ENCODE data around the gene KDM6A. TPM values are rescaled to one million over a fixed set of nuclear protein-coding genes. Genes with fewer than 3 reads are reported as not detected.

The KDM6A gene
- total and polyA plus RNA-seq, 9 of the 15 experiments (the other 6 are each of a cell fraction or from before 2014, with no cell fraction given), result 8.4 to 34.3 (median 22.9) TPM

DNA sequence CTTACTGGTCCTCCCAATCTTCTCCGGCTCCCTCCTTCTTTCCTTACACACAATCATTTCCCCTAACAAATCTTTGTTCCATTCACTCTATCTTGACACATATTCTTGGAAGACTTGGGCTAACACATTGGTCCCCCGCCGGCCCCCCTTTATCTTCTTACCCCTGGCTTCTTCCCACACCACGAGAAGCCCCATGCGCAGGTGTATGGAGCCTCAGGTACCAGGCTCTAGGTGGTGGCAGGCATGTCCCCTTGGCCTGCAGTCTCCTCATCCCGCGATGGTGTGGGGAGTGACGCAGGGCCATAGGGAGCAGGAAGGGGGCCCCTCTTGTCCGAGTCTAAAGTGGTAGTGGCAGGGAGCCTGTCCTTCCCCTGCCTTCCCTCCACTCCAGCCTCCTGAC is 277.8 kb downstream of the KDM6A start (continued):
- TF ChIP-seq, protein P1, sequence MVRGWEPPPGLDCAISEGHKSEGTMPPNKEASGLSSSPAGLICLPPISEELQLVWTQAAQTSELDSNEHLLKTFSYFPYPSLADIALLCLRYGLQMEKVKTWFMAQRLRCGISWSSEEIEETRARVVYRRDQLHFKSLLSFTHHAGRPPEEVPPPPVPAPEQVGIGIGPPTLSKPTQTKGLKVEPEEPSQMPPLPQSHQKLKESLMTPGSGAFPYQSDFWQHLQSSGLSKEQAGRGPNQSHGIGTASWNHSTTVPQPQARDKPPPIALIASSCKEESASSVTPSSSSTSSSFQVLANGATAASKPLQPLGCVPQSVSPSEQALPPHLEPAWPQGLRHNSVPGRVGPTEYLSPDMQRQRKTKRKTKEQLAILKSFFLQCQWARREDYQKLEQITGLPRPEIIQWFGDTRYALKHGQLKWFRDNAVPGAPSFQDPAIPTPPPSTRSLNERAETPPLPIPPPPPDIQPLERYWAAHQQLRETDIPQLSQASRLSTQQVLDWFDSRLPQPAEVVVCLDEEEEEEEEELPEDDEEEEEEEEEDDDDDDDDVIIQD (CRISPR knock-in tag; IDR thresholded peaks at IDR 0.05), result no peak

DNA sequence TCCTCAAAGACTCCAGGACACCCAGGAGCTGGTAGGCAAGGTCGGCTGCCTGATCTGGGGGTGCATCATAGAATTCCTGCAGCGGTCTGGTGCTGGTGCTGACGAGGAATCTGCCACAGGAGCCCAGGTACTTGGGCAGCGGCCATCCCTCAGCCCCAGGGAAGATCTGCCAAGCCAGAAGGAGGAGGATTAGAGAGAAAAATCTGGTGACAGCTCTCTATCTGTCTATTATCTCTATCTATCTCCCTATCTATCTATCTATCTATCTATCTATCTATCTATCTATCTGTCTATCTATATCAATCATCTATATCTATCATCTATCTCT is 281.0 kb downstream of the KDM6A start:
- H3K4me1 ChIP-seq (replicated peaks in 1 of 2; ENCODE audit: control insufficient read depth in 2 of 2, insufficient read depth in 2 of 2, low read length in 2 of 2), result no peaks in the 10 kb centered on the region
- H3K27ac ChIP-seq (ENCODE audit: extremely low read depth, low read depth, low read length), result no peak overlapping the region
- POLR2A ChIA-PET, result no interaction called here
- H3K27me3 ChIP-seq (ENCODE audit: control insufficient read depth in 2 of 2, insufficient read depth in 2 of 2, low read length in 2 of 2), result no peaks in the 10 kb centered on the region
- CTCF ChIA-PET (ENCODE audit: low intra/inter-chr PET ratio), result no interaction called here
- H2AFZ ChIP-seq (ENCODE audit: low read depth, low read length), result no peak overlapping the region
- in situ Hi-C loops (cut with MboI) (no loop called here), intact Hi-C loops (cut with micrococcal nuclease) (no loop called here)
- H3K9me3 ChIP-seq (replicated peaks; ENCODE audit: control insufficient read depth, insufficient read depth, low read depth, low read length), result no peaks in the 10 kb centered on the region
- TF ChIP-seq, protein P2, sequence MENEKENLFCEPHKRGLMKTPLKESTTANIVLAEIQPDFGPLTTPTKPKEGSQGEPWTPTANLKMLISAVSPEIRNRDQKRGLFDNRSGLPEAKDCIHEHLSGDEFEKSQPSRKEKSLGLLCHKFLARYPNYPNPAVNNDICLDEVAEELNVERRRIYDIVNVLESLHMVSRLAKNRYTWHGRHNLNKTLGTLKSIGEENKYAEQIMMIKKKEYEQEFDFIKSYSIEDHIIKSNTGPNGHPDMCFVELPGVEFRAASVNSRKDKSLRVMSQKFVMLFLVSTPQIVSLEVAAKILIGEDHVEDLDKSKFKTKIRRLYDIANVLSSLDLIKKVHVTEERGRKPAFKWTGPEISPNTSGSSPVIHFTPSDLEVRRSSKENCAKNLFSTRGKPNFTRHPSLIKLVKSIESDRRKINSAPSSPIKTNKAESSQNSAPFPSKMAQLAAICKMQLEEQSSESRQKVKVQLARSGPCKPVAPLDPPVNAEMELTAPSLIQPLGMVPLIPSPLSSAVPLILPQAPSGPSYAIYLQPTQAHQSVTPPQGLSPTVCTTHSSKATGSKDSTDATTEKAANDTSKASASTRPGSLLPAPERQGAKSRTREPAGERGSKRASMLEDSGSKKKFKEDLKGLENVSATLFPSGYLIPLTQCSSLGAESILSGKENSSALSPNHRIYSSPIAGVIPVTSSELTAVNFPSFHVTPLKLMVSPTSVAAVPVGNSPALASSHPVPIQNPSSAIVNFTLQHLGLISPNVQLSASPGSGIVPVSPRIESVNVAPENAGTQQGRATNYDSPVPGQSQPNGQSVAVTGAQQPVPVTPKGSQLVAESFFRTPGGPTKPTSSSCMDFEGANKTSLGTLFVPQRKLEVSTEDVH (IDR thresholded peaks at IDR 0.05; ENCODE audit: low read depth, partially characterized antibody), result no peak
- TF ChIP-seq, protein P3, sequence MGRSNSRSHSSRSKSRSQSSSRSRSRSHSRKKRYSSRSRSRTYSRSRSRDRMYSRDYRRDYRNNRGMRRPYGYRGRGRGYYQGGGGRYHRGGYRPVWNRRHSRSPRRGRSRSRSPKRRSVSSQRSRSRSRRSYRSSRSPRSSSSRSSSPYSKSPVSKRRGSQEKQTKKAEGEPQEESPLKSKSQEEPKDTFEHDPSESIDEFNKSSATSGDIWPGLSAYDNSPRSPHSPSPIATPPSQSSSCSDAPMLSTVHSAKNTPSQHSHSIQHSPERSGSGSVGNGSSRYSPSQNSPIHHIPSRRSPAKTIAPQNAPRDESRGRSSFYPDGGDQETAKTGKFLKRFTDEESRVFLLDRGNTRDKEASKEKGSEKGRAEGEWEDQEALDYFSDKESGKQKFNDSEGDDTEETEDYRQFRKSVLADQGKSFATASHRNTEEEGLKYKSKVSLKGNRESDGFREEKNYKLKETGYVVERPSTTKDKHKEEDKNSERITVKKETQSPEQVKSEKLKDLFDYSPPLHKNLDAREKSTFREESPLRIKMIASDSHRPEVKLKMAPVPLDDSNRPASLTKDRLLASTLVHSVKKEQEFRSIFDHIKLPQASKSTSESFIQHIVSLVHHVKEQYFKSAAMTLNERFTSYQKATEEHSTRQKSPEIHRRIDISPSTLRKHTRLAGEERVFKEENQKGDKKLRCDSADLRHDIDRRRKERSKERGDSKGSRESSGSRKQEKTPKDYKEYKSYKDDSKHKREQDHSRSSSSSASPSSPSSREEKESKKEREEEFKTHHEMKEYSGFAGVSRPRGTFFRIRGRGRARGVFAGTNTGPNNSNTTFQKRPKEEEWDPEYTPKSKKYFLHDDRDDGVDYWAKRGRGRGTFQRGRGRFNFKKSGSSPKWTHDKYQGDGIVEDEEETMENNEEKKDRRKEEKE (IDR thresholded peaks at IDR 0.05; ENCODE audit: borderline replicate concordance in 1 of 2, control insufficient read depth in 1 of 2, low read depth in 2 of 2, low read length in 1 of 2), result no peak
- no peak for TF ChIP-seq MCM2 (IDR thresholded peaks at IDR 0.05; ENCODE audit: low read depth)
- TF ChIP-seq MTA1 (IDR thresholded peaks at IDR 0.05; ENCODE audit: borderline replicate concordance), result 0 out of 2 replicates have a peak, but pooled peaks have one; percentile 27
- TF ChIP-seq DACH1 (IDR thresholded peaks at IDR 0.05; ENCODE audit: partially characterized antibody), result peak; percentile 82
- no peak for TF ChIP-seq ADNP (tag; IDR thresholded peaks at IDR 0.05)
- no peak for TF ChIP-seq ZNF57 (CRISPR knock-in tag; IDR thresholded peaks at IDR 0.05)
- TF ChIP-seq ZNF121 (CRISPR knock-in tag; conservative IDR thresholded peaks at IDR 0.05), result no peak
- TF ChIP-seq, protein P4, sequence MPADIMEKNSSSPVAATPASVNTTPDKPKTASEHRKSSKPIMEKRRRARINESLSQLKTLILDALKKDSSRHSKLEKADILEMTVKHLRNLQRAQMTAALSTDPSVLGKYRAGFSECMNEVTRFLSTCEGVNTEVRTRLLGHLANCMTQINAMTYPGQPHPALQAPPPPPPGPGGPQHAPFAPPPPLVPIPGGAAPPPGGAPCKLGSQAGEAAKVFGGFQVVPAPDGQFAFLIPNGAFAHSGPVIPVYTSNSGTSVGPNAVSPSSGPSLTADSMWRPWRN (IDR thresholded peaks at IDR 0.05; ENCODE audit: low read depth), result no peak
- no peak for TF ChIP-seq TCF7 (IDR thresholded peaks at IDR 0.05; ENCODE audit: borderline replicate concordance)
- no peak for TF ChIP-seq CREBBP (IDR thresholded peaks at IDR 0.05; ENCODE audit: low read depth, low read length)
- no peak for TF ChIP-seq TRIM28 (IDR thresholded peaks at IDR 0.05)
- 54% methylated on average over 4 of the region's 4 CpGs for WGBS (ENCODE audit: insufficient coverage, low coverage, missing lambda C conversion rate)
- FAIRE-seq (no peak), DNase-seq (ENCODE audit: extremely low read depth in 1 of 4, low spot score in 3 of 4) (no peak), ATAC-seq (no peak)
- H3K4me2 ChIP-seq (ENCODE audit: insufficient read depth, low read length), result no peak overlapping the region
- no peaks in the 10 kb centered on the region for H3K36me3 ChIP-seq (ENCODE audit: control insufficient read depth, insufficient read depth, low read length)
- H3K9ac ChIP-seq (ENCODE audit: insufficient read depth in 1 of 2, low read depth in 2 of 2, low read length in 2 of 2), result no peak overlapping the region
- H3K4me3 ChIP-seq, result no peak overlapping the region
- H3K9me1 ChIP-seq (ENCODE audit: control insufficient read depth, insufficient read depth, low read length), result peaks cover 3% of the 10 kb centered on the region
- no peaks in the 10 kb centered on the region for H3K79me2 ChIP-seq (ENCODE audit: control insufficient read depth, insufficient read depth, low read length)
- no TSS peak for BruUV-seq (replicated peaks)
- no peaks in the 10 kb centered on the region for H4K20me1 ChIP-seq (replicated peaks; ENCODE audit: control insufficient read depth, insufficient read depth, low read length)
